AG09309 (cell line): ENCODE data around the gene PPP1R2C.

ENCODE experiments used
- DNase-seq: peaks from one replicate; pipeline ENCODE4 v3.0.0-alpha.2; 2010; ENCODE audit warnings: low read depth
- H3K4me3 ChIP-seq: 2 replicates; pipeline ENCODE4 v1.5.1; 2011; ENCODE audit warnings: mild to moderate bottlenecking, low read depth, low read length, moderate library complexity; ENCODE audit not compliant: control insufficient read depth
- TF ChIP-seq, protein P1 (sequence below): IDR thresholded peaks from 2 replicates; pipeline ENCODE4 v1.5.1; 2011; ENCODE audit warnings: mild to moderate bottlenecking, low read depth, low read length, inconsistent platforms; ENCODE audit not compliant: insufficient read depth, control insufficient read depth; ENCODE audit errors: missing control alignments

Gene PPP1R2C

GRCh38 chrX:42754603-42755002 lies 23.4 kb downstream of the PPP1R2C start:
- no peak for DNase-seq
- TF ChIP-seq, protein P1, sequence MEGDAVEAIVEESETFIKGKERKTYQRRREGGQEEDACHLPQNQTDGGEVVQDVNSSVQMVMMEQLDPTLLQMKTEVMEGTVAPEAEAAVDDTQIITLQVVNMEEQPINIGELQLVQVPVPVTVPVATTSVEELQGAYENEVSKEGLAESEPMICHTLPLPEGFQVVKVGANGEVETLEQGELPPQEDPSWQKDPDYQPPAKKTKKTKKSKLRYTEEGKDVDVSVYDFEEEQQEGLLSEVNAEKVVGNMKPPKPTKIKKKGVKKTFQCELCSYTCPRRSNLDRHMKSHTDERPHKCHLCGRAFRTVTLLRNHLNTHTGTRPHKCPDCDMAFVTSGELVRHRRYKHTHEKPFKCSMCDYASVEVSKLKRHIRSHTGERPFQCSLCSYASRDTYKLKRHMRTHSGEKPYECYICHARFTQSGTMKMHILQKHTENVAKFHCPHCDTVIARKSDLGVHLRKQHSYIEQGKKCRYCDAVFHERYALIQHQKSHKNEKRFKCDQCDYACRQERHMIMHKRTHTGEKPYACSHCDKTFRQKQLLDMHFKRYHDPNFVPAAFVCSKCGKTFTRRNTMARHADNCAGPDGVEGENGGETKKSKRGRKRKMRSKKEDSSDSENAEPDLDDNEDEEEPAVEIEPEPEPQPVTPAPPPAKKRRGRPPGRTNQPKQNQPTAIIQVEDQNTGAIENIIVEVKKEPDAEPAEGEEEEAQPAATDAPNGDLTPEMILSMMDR = no peak
- H3K4me3 ChIP-seq = no peak overlapping the region

GRCh38 chrX:42754115-42754514 lies 23.8 kb downstream of the PPP1R2C start:
- no peak overlapping the region for H3K4me3 ChIP-seq
- no peak for DNase-seq
- TF ChIP-seq, protein P1 = no peak

DNA sequence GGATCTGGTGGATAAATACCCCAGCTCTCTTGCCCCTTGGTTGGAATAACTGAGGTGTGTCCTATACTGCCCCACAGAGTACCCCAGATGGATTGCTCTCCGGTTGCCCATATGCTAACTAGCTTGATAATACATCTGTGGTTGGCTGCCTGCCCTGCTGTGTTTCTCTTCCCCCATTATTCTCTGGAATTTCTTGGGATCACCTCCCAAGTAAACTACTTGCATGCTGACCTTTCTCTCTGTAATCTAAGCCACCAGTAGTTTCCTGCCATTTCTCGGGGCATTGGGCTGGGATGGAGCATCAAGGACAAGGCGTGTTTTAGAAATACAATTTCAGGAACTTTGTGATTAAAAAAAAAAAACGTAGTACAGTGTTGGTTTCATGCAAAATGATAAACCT lies 25.2 kb downstream of the PPP1R2C start:
- no peak for DNase-seq
- TF ChIP-seq, protein P1 = no peak
- no peak overlapping the region for H3K4me3 ChIP-seq

DNA sequence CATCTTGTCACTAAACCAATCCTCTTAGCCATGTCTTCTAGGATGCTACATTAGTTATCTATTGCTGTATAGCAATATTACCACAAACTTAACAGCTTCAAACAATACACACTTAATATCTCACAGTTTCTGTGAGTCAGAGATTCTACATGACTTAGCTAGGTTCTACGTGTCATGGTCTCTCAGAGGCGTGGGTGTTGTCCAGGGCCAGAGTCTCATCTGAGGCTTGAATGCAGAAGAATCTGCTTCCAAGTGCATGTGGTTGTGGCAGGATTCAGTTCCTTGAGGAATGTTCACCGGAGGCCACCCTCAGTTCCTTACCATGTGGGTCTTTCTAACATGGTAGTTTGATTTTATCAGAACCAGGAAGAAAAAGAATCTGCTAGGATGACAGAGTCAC lies 26.4 kb downstream of the PPP1R2C start:
- DNase-seq = no peak
- no peak overlapping the region for H3K4me3 ChIP-seq
- TF ChIP-seq, protein P1 = no peak

- DNase-seq = no peak
- no peak overlapping the region for H3K4me3 ChIP-seq
- TF ChIP-seq, protein P1 = no peak
These were observed 29.7 kb downstream of the PPP1R2C start for GRCh38 chrX:42748067-42748850.

DNA sequence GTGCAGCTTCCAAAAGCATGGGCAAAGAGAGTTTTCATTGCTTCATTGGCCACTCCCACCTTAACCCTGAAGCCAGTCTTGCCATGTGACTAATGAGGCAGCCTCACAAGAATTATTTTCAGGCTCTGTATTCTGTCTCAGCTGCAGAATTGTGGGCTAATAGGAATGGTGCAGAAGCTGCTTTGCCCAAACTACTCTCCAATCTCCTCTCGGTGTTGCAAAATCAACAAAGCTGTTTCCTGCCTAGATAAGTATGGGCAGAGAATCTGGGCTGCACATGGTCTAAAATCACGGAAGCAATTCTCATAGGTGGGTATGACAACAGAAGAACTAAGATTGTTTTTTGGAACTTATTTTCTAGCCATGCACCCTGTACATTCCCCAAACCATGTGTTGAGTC lies 31.4 kb downstream of the PPP1R2C start:
- peak; percentile 47 for DNase-seq
- TF ChIP-seq, protein P1 = no peak
- no peak overlapping the region for H3K4me3 ChIP-seq
